AG10803 (cell line): Measurements from ENCODE around the gene CDH4.

Experiments
- DNase-seq: peaks from one replicate; pipeline ENCODE4 v3.0.0; 2010; ENCODE audit warnings: low read depth
- H3K4me3 ChIP-seq: 2 replicates; pipeline ENCODE4 v1.5.1; 2011; ENCODE audit warnings: mild to moderate bottlenecking, low read length, control low read depth
- CTCF ChIP-seq: conservative IDR thresholded peaks from 2 replicates; pipeline ENCODE4 v1.5.1; 2011; ENCODE audit warnings: mild to moderate bottlenecking, low read length, control low read depth, inconsistent platforms

Gene CDH4

GRCh38 chr20:61926796-61927192, 674.7 kb downstream of the CDH4 start:
- DNase-seq: no peak
- no peak overlapping the region for H3K4me3 ChIP-seq
- no peak for TF ChIP-seq CTCF

GRCh38 chr20:61927193-61927825, 675.2 kb downstream of the CDH4 start:
- H3K4me3 ChIP-seq: no peak overlapping the region
- DNase-seq: no peak
- TF ChIP-seq CTCF: no peak

- H3K4me3 ChIP-seq: no peak overlapping the region
- no peak for DNase-seq
- no peak for TF ChIP-seq CTCF
Observed at GRCh38 chr20:61927826-61928541, 675.9 kb downstream of the CDH4 start.

GRCh38 chr20:61929561-61929960, 677.5 kb downstream of the CDH4 start:
- TF ChIP-seq CTCF: no peak
- no peak for DNase-seq
- no peak overlapping the region for H3K4me3 ChIP-seq

- DNase-seq: no peak
- TF ChIP-seq CTCF: no peak
Observed at GRCh38 chr20:61929971-61930666, 678.1 kb downstream of the CDH4 start.

GRCh38 chr20:61930776-61931475, 678.9 kb downstream of the CDH4 start:
- TF ChIP-seq CTCF: no peak
- H3K4me3 ChIP-seq: no peak overlapping the region
- no peak for DNase-seq

More at GRCh38 chr20:61929971-61930666, 678.1 kb downstream of the CDH4 start:
- no peak overlapping the region for H3K4me3 ChIP-seq
